Colonic mucosa (tissue), 4 donors: ENCODE data around the gene DENND1A. TPM values are rescaled to one million over a fixed set of nuclear protein-coding genes. Genes with fewer than 3 reads are reported as not detected.

ENCODE experiments used
- DNase-seq: peaks from one replicate; pipeline ENCODE4 v3.0.0-alpha.2; 2020
- H3K27ac ChIP-seq: fragments of 200-600 bp; one replicate; pipeline ENCODE4 v1.8.0; 2021
- H3K27me3 ChIP-seq: fragments of 200-600 bp; one replicate; pipeline ENCODE4 v1.8.0; 2021
- H3K36me3 ChIP-seq: fragments of 200-600 bp; one replicate; pipeline ENCODE4 v1.8.0; 2021
- H3K4me1 ChIP-seq: fragments of 200-600 bp; one replicate; pipeline ENCODE4 v1.8.0; 2021; ENCODE audit warnings: mild to moderate bottlenecking
- H3K4me3 ChIP-seq: fragments of 200-600 bp; one replicate; pipeline ENCODE4 v1.8.0; 2021
- H3K9ac ChIP-seq, 2 donors: one replicate each; pipeline ENCODE4 v1.7.0; 2013; ENCODE audit warnings: control low read depth in 2 of 2, low read depth in 2 of 2, low read length in 2 of 2
- H3K9me3 ChIP-seq: fragments of 200-600 bp; one replicate; pipeline ENCODE4 v1.8.0; 2021
- intact Hi-C: fragments of 100-400 bp; cut with DNase I; formaldehyde crosslinking; loops from one replicate; pipeline ENCODE4 v1.14.1; 2022
- total RNA-seq, 2 donors: library from RNA; stranded (reverse); fragmentation: NEBNext Ultra II Directional in 1 of 2; extraction: Animal tissue kit (Norgen Biotek cat#: 25700) in 1 of 2; gene quantifications; one replicate each; pipeline ENCODE4 v1.2.1, GENCODE V29; 2021
- TF ChIP-seq, protein P1 (sequence below): fragments of 200-600 bp; IDR thresholded peaks from one replicate; pipeline ENCODE4 v1.8.0; 2022; ENCODE audit warnings: antibody characterized with exemption, mild to moderate bottlenecking
- donor health status: healthy.
- donor health status: DM: no; HTN: no; CAD: no.
- donor health status: DM: no; HTN: no; CAD: no.

Gene DENND1A
- total RNA-seq, 2 donors from 2014 or later = 34.3 to 39.9 TPM

GRCh38 chr9:123812984-123813383 lies 116.9 kb downstream of the DENND1A start:
- Histone ChIP-seq H3K4me1 (no peaks in the 10 kb centered on the region), H3K27ac (no peak overlapping the region), H3K9me3 (no peaks in the 10 kb centered on the region), H3K4me3 (no peak overlapping the region), H3K9ac (no peak overlapping the region), H3K27me3 (no peaks in the 10 kb centered on the region), H3K36me3 (no peaks in the 10 kb centered on the region)
- TF ChIP-seq, protein P1, sequence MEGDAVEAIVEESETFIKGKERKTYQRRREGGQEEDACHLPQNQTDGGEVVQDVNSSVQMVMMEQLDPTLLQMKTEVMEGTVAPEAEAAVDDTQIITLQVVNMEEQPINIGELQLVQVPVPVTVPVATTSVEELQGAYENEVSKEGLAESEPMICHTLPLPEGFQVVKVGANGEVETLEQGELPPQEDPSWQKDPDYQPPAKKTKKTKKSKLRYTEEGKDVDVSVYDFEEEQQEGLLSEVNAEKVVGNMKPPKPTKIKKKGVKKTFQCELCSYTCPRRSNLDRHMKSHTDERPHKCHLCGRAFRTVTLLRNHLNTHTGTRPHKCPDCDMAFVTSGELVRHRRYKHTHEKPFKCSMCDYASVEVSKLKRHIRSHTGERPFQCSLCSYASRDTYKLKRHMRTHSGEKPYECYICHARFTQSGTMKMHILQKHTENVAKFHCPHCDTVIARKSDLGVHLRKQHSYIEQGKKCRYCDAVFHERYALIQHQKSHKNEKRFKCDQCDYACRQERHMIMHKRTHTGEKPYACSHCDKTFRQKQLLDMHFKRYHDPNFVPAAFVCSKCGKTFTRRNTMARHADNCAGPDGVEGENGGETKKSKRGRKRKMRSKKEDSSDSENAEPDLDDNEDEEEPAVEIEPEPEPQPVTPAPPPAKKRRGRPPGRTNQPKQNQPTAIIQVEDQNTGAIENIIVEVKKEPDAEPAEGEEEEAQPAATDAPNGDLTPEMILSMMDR = no peak
- intact Hi-C loops = no loop called here
- no peak for DNase-seq

DNA sequence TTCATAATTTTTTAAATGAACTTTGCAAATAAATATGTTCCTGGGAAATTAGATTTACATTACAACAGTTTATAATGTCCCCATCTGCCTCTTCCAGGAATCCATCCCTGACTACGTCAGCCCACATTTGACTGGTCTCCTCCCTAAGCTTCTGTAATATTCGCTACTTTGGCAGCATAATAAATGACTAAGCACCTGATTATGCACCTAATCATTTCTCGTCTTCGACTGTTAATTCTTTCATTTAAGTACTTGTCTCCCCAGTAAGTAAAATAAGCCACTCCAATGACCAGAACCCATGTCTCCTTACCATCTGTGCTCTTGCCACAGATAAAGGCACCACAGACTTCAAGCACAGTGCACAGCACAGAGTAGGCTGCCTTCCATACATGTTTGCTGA lies 122.7 kb downstream of the DENND1A start:
- no peak for DNase-seq
- H3K9ac ChIP-seq = no peak overlapping the region
- H3K36me3 ChIP-seq = no peaks in the 10 kb centered on the region
- TF ChIP-seq, protein P1 = no peak
- no peaks in the 10 kb centered on the region for H3K9me3 ChIP-seq
- intact Hi-C loops = no loop called here
- no peaks in the 10 kb centered on the region for H3K4me1 ChIP-seq
- H3K27me3 ChIP-seq = no peaks in the 10 kb centered on the region
- H3K27ac ChIP-seq = no peak overlapping the region
- H3K4me3 ChIP-seq = no peak overlapping the region

DNA sequence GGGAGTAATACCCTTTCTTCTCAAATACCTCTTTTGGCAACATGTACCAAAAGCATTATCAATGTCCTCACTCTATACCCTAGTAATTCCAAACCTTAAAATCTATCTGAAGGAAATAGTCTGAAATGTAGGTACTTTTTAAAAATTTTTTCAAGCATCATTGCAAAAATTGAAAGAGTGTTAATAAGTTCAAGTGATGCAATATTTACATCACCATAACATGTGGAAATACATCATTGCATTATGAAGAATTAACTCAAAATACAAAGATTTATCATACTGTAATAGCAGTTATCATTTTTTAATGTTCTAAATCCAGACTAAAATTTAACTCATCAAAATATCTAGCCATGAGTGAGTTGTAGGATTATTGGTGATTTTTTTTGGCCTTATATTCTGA lies 123.1 kb downstream of the DENND1A start:
- TF ChIP-seq, protein P1 = no peak
- Histone ChIP-seq H3K4me3 (no peak overlapping the region), H3K36me3 (no peaks in the 10 kb centered on the region), H3K9me3 (no peaks in the 10 kb centered on the region), H3K9ac (no peak overlapping the region), H3K27ac (no peak overlapping the region), H3K4me1 (no peaks in the 10 kb centered on the region), H3K27me3 (no peaks in the 10 kb centered on the region)
- intact Hi-C loops = no loop called here
- DNase-seq = no peak

DNA sequence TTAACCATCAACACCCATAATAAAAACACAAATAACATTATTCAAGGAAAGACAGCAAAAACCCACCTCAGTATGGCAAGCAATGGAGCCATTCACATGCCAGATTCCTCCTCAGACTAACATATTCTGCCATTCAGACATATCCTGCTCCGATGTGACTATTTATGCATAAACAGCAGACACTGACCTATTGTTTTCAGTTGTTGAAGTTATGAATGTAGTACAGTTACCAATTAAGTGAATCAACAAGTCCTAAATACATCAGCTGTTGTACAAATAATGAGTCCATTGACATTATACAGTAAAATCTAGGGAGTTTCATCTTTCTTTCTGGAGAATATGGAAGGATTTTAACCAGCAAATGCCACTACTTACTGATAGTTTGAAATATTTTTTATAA lies 131.7 kb downstream of the DENND1A start:
- H3K4me3 ChIP-seq = no peak overlapping the region
- H3K27ac ChIP-seq = no peak overlapping the region
- intact Hi-C loops = no loop called here
- H3K9ac ChIP-seq = no peak overlapping the region
- no peaks in the 10 kb centered on the region for H3K27me3 ChIP-seq
- TF ChIP-seq, protein P1 = no peak
- no peaks in the 10 kb centered on the region for H3K4me1 ChIP-seq
- DNase-seq = no peak
- H3K36me3 ChIP-seq = no peaks in the 10 kb centered on the region
- H3K9me3 ChIP-seq = no peaks in the 10 kb centered on the region

- H3K9me3 ChIP-seq = no peaks in the 10 kb centered on the region
- no peak overlapping the region for H3K4me3 ChIP-seq
- intact Hi-C loops = no loop called here
- H3K36me3 ChIP-seq = no peaks in the 10 kb centered on the region
- H3K4me1 ChIP-seq = no peaks in the 10 kb centered on the region
- TF ChIP-seq, protein P1 = no peak
- no peak for DNase-seq
- no peak overlapping the region for H3K9ac ChIP-seq
- H3K27ac ChIP-seq = no peak overlapping the region
- H3K27me3 ChIP-seq = no peaks in the 10 kb centered on the region
Measured at GRCh38 chr9:123796618-123797484, 133.1 kb downstream of the DENND1A start.
